ENCODE measurements around the gene PCDHA10. TPM values are rescaled to one million over a fixed set of nuclear protein-coding genes. Genes with fewer than 3 reads are reported as not detected.

PCDHA10 gene
- total RNA-seq, 2 experiments from 2014 or later: not detected

Other genes starting within 250 kb of the PCDHA10 start
- gene CD14, start 222.7 kb upstream of the PCDHA10 start, total RNA-seq: under 1 TPM; 0.42 to 0.58 TPM
- gene TMCO6, start 216.4 kb upstream of the PCDHA10 start, total RNA-seq: 10 to 100 TPM; 34.4 to 37.4 TPM
- 10 to 100 TPM; 64.2 to 69.4 TPM for gene NDUFA2, start 208.3 kb upstream of the PCDHA10 start, total RNA-seq
- gene IK, start 208.1 kb upstream of the PCDHA10 start, total RNA-seq: 10 to 100 TPM; 94.3 to 95.3 TPM
- gene WDR55, start 191.0 kb upstream of the PCDHA10 start, total RNA-seq: 10 to 100 TPM; 37.5 to 38.9 TPM
- 1 to 10 TPM; 2.7 to 3.7 TPM for gene DND1, start 182.3 kb upstream of the PCDHA10 start, total RNA-seq
- gene HARS1, start 164.5 kb upstream of the PCDHA10 start, total RNA-seq: 100 to 1,000 TPM in 1 of 2 experiments, 10 to 100 TPM in 1; 95.2 to 104 TPM
- gene HARS2, start 164.4 kb upstream of the PCDHA10 start, total RNA-seq: 10 to 100 TPM; 23.6 to 24.0 TPM
- 10 to 100 TPM; 64.8 to 67.2 TPM for gene ZMAT2, start 155.4 kb upstream of the PCDHA10 start, total RNA-seq
- not detected for gene PCDHA1, start 69.8 kb upstream of the PCDHA10 start, total RNA-seq
- not detected for gene PCDHA2, start 61.0 kb upstream of the PCDHA10 start, total RNA-seq
- gene PCDHA3, start 54.8 kb upstream of the PCDHA10 start, total RNA-seq: not detected
- not detected for gene PCDHA4, start 48.8 kb upstream of the PCDHA10 start, total RNA-seq
- not detected for gene PCDHA5, start 34.3 kb upstream of the PCDHA10 start, total RNA-seq
- gene PCDHA6, start 27.9 kb upstream of the PCDHA10 start, total RNA-seq: not detected
- not detected for gene PCDHA7, start 21.6 kb upstream of the PCDHA10 start, total RNA-seq
- not detected for gene PCDHA8, start 14.7 kb upstream of the PCDHA10 start, total RNA-seq
- gene PCDHA9, start 7.5 kb upstream of the PCDHA10 start, total RNA-seq: not detected
- not detected for gene PCDHA11, start 13.1 kb downstream of the PCDHA10 start, total RNA-seq
- not detected for gene PCDHA12, start 19.4 kb downstream of the PCDHA10 start, total RNA-seq
- gene PCDHA13, start 26.2 kb downstream of the PCDHA10 start, total RNA-seq: not detected
- not detected for gene PCDHAC1, start 70.4 kb downstream of the PCDHA10 start, total RNA-seq
- not detected for gene PCDHAC2, start 110.6 kb downstream of the PCDHA10 start, total RNA-seq
- not detected for gene PCDHB1, start 195.5 kb downstream of the PCDHA10 start, total RNA-seq
- not detected for gene PCDHB2, start 238.7 kb downstream of the PCDHA10 start, total RNA-seq
- gene PCDHB3, start 244.6 kb downstream of the PCDHA10 start, total RNA-seq: not detected